H9 (cell line): ENCODE data around the gene CD248. TPM values are rescaled to one million over a fixed set of nuclear protein-coding genes. Genes with fewer than 3 reads are reported as not detected.
A peak's percentile ranks its signal among the peaks of the same experiment; 100 is the strongest.

Experiments
- DNase-seq: peaks from one replicate; pipeline ENCODE4 v3.0.0-alpha.2; 2017
- H2AFZ ChIP-seq: one replicate; pipeline ENCODE4 v1.6.1; 2013; ENCODE audit warnings: mild to moderate bottlenecking, low read length, control low read depth, moderate library complexity
- H2AK5ac ChIP-seq: 2 replicates; pipeline ENCODE4 v1.6.1; 2013; ENCODE audit warnings: low read length, control low read depth, mixed read lengths; ENCODE audit not compliant: insufficient read length
- H2BK120ac ChIP-seq: one replicate; pipeline ENCODE4 v1.6.1; 2013; ENCODE audit warnings: low read depth, mild to moderate bottlenecking, low read length, control low read depth, inconsistent platforms; ENCODE audit not compliant: poor library complexity, severe bottlenecking
- H2BK12ac ChIP-seq: 2 replicates; pipeline ENCODE4 v1.6.1; 2013; ENCODE audit warnings: low read length, control low read depth, mixed read lengths, low read depth; ENCODE audit not compliant: insufficient read length
- H2BK15ac ChIP-seq: 2 replicates; pipeline ENCODE4 v1.6.1; 2013; ENCODE audit warnings: low read depth, low read length, control low read depth
- H2BK20ac ChIP-seq: one replicate; pipeline ENCODE4 v1.6.1; 2013; ENCODE audit warnings: low read depth, mild to moderate bottlenecking, low read length, control low read depth, inconsistent platforms; ENCODE audit not compliant: poor library complexity, severe bottlenecking
- H2BK5ac ChIP-seq: 2 replicates; pipeline ENCODE4 v1.6.1; 2013; ENCODE audit warnings: low read length, control low read depth, mixed read lengths; ENCODE audit not compliant: insufficient read length
- H3K14ac ChIP-seq: 2 replicates; pipeline ENCODE4 v1.6.1; 2013; ENCODE audit warnings: low read length, control low read depth; ENCODE audit not compliant: insufficient read depth
- H3K18ac ChIP-seq: 2 replicates; pipeline ENCODE4 v1.6.1; 2013; ENCODE audit warnings: low read depth, mild to moderate bottlenecking, mixed read lengths, low read length, control low read depth; ENCODE audit not compliant: insufficient read length
- H3K23ac ChIP-seq: 2 replicates; pipeline ENCODE4 v1.6.1; 2013; ENCODE audit warnings: low read length, control low read depth, mixed read lengths, low read depth; ENCODE audit not compliant: insufficient read length
- H3K23me2 ChIP-seq: 2 replicates; pipeline ENCODE4 v1.6.1; 2013; ENCODE audit warnings: low read depth, mild to moderate bottlenecking, mixed read lengths, low read length, control low read depth; ENCODE audit not compliant: insufficient read length, poor library complexity, severe bottlenecking
- H3K27ac ChIP-seq: 2 replicates; pipeline ENCODE4 v1.5.1; 2013; ENCODE audit warnings: low read length, control low read depth, mixed read lengths, low read depth; ENCODE audit not compliant: insufficient read length
- H3K27me3 ChIP-seq: 2 replicates; pipeline ENCODE4 v1.6.1; 2013; ENCODE audit warnings: low read length, control low read depth, inconsistent platforms; ENCODE audit not compliant: insufficient read depth
- H3K4ac ChIP-seq: 2 replicates; pipeline ENCODE4 v1.6.1; 2013; ENCODE audit warnings: low read depth, mild to moderate bottlenecking, control low read depth, inconsistent platforms, low read length, moderate library complexity
- H3K4me1 ChIP-seq: 2 replicates; pipeline ENCODE4 v1.6.1; 2013; ENCODE audit warnings: low read length, control low read depth, inconsistent platforms; ENCODE audit not compliant: insufficient read depth
- H3K4me2 ChIP-seq: 2 replicates; pipeline ENCODE4 v1.6.1; 2013; ENCODE audit warnings: low read length, control low read depth, mixed read lengths; ENCODE audit not compliant: insufficient read length, insufficient read depth
- H3K56ac ChIP-seq: 2 replicates; pipeline ENCODE4 v1.6.1; 2013; ENCODE audit warnings: low read depth, mild to moderate bottlenecking, mixed read lengths, low read length, control low read depth; ENCODE audit not compliant: insufficient read length
- H3K79me1 ChIP-seq: 2 replicates; pipeline ENCODE4 v1.6.1; 2013; ENCODE audit warnings: low read depth, mild to moderate bottlenecking, moderate library complexity, low read length, control low read depth, inconsistent platforms; ENCODE audit not compliant: insufficient read depth, poor library complexity, severe bottlenecking
- H3K79me2 ChIP-seq: 2 replicates; pipeline ENCODE4 v1.6.1; 2013; ENCODE audit warnings: low read length, control low read depth, inconsistent platforms; ENCODE audit not compliant: insufficient read depth
- H3K9ac ChIP-seq: 2 replicates; pipeline ENCODE4 v1.6.1; 2013; ENCODE audit warnings: low read length, control low read depth, mixed read lengths; ENCODE audit not compliant: insufficient read length; ENCODE audit errors: extremely low read depth
- H3K9me3 ChIP-seq: one replicate; pipeline ENCODE4 v1.6.1; 2013; ENCODE audit warnings: low read depth, low read length, inconsistent platforms; ENCODE audit not compliant: control insufficient read depth
- H3T11ph ChIP-seq: one replicate; pipeline ENCODE4 v1.6.1; 2013; ENCODE audit warnings: mild to moderate bottlenecking, low read length, control low read depth, inconsistent platforms
- H4K20me1 ChIP-seq: one replicate; pipeline ENCODE4 v1.6.1; 2013; ENCODE audit not compliant: control insufficient read depth, insufficient read length, insufficient read depth
- H4K5ac ChIP-seq: 2 replicates; pipeline ENCODE4 v1.6.1; 2013; ENCODE audit warnings: low read depth, mild to moderate bottlenecking, mixed read lengths, low read length, control low read depth; ENCODE audit not compliant: insufficient read length
- H4K8ac ChIP-seq: replicated peaks from 2 replicates; pipeline ENCODE4 v1.6.1; 2013; ENCODE audit warnings: low read length, control low read depth, mixed read lengths, low read depth; ENCODE audit not compliant: insufficient read length
- H4K91ac ChIP-seq: 2 replicates; pipeline ENCODE4 v1.6.1; 2013; ENCODE audit warnings: low read depth, mild to moderate bottlenecking, moderate library complexity, mixed read lengths, low read length, control low read depth; ENCODE audit not compliant: insufficient read length
- H3K27ac Mint-ChIP-seq, 3 experiments: 2 replicates in 2 of 3; 3 replicates in 1 of 3; pipeline ENCODE4 v1.8.0; 2020 to 2021; ENCODE audit warnings: mixed read lengths in 3 of 3, mild to moderate bottlenecking in 1 of 3, moderate library complexity in 1 of 3
- H3K27me3 Mint-ChIP-seq: 2 replicates; pipeline ENCODE4 v1.8.0; 2021; ENCODE audit warnings: low read depth, mild to moderate bottlenecking, moderate library complexity, mixed read lengths
- H3K36me3 Mint-ChIP-seq, 3 experiments: 2 replicates in 2 of 3; 3 replicates in 1 of 3; pipeline ENCODE4 v1.8.0; 2020 to 2021; ENCODE audit warnings: low read depth in 3 of 3, mixed read lengths in 3 of 3; ENCODE audit not compliant: insufficient read depth in 1 of 3
- H3K4me1 Mint-ChIP-seq, 2 experiments: 2 replicates each; pipeline ENCODE4 v1.8.0; 2020; ENCODE audit warnings: mixed read lengths in 2 of 2
- H3K4me3 Mint-ChIP-seq, 2 experiments: 2 replicates in 1 of 2; 3 replicates in 1 of 2; pipeline ENCODE4 v1.8.0; 2020 to 2021; ENCODE audit warnings: mild to moderate bottlenecking in 2 of 2, mixed read lengths in 2 of 2, moderate library complexity in 1 of 2
- H3K9me3 Mint-ChIP-seq, 2 experiments: 2 replicates in 1 of 2; 3 replicates in 1 of 2; pipeline ENCODE4 v1.8.0; 2020; ENCODE audit warnings: mild to moderate bottlenecking in 2 of 2, mixed read lengths in 2 of 2, moderate library complexity in 1 of 2
- WGBS: extraction: QIAGEN DNeasy Blood & Tissue Kit; methylation state at CpG from one replicate; pipeline ENCODE4 v1.1.7; 2013; ENCODE audit warnings: missing lambda C conversion rate, low lambda C conversion rate, mixed read lengths; ENCODE audit not compliant: insufficient read length; ENCODE audit errors: extremely low coverage; 5-methylcytosine and 5-hydroxymethylcytosine counted together
- total RNA-seq: library from RNA; stranded (reverse); gene quantifications from 2 replicates; pipeline ENCODE4 v1.2.1, GENCODE V29; 2021
- TF ChIP-seq, protein P1 (sequence below): fragments of 200-600 bp; sonication (generic); conservative IDR thresholded peaks from 3 replicates; pipeline ENCODE4 v1.8.0; 2021; ENCODE audit warnings: antibody characterized with exemption, mild to moderate bottlenecking

Gene CD248
- total RNA-seq, 1 experiment from 2014 or later, result 1.5 TPM

DNA sequence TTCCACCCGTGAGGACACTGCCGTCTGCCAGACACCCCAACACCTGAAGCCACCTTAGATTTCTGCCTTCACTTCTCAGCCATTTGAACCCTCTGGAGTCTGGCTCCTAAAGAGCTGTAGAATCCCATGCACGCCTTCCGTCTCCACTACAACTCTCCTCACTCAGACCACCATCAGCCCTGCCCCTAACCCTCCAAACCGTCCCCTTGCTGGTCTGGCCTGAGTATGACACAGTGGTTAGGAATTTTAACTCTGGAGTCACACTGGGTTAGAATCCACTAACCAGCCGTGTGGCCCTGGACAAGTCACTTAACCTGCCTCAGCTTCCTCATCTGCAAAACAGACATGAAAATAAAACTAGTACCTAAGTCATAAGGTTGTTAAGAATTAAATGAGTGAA is 35.8 kb downstream of the CD248 start:
- H3K27ac ChIP-seq, result no peak overlapping the region
- H2BK15ac ChIP-seq, result no peak overlapping the region
- WGBS, result no CpG with 5 or more reads among the region's 6 CpGs
- no peaks in the 10 kb centered on the region for H3K9me3 Mint-ChIP-seq
- H3K4me1 Mint-ChIP-seq, result peaks cover 26 to 29% of the 10 kb centered on the region in 2 experiments
- no peak overlapping the region for H3K14ac ChIP-seq
- peaks cover 0 to 15% (median 9%) of the 10 kb centered on the region in 3 experiments; a peak in 5 of 7 replicates for H3K36me3 Mint-ChIP-seq
- no peak overlapping the region for H4K91ac ChIP-seq
- H2AFZ ChIP-seq, result no peak overlapping the region
- H3T11ph ChIP-seq, result no peak overlapping the region
- H3K18ac ChIP-seq, result no peak overlapping the region
- no peaks in the 10 kb centered on the region for H3K27me3 ChIP-seq
- H3K23ac ChIP-seq, result no peak overlapping the region
- H2BK120ac ChIP-seq, result no peak overlapping the region
- no peak overlapping the region for H3K9ac ChIP-seq
- H3K4me1 ChIP-seq, result no peaks in the 10 kb centered on the region
- H3K4me3 Mint-ChIP-seq, result peak overlapping the region in 1 of 2 experiments; percentile 44; a peak in 2 of 5 replicates
- no peaks in the 10 kb centered on the region for H3K79me2 ChIP-seq
- peaks cover 23% of the 10 kb centered on the region for H3K27me3 Mint-ChIP-seq
- H4K8ac ChIP-seq, result no peak overlapping the region
- H4K5ac ChIP-seq, result no peak overlapping the region
- H4K20me1 ChIP-seq, result no peaks in the 10 kb centered on the region
- TF ChIP-seq, protein P1, sequence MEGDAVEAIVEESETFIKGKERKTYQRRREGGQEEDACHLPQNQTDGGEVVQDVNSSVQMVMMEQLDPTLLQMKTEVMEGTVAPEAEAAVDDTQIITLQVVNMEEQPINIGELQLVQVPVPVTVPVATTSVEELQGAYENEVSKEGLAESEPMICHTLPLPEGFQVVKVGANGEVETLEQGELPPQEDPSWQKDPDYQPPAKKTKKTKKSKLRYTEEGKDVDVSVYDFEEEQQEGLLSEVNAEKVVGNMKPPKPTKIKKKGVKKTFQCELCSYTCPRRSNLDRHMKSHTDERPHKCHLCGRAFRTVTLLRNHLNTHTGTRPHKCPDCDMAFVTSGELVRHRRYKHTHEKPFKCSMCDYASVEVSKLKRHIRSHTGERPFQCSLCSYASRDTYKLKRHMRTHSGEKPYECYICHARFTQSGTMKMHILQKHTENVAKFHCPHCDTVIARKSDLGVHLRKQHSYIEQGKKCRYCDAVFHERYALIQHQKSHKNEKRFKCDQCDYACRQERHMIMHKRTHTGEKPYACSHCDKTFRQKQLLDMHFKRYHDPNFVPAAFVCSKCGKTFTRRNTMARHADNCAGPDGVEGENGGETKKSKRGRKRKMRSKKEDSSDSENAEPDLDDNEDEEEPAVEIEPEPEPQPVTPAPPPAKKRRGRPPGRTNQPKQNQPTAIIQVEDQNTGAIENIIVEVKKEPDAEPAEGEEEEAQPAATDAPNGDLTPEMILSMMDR, result no peak
- H3K56ac ChIP-seq, result no peak overlapping the region
- no peaks in the 10 kb centered on the region for H3K9me3 ChIP-seq
- H2BK12ac ChIP-seq, result no peak overlapping the region
- H3K27ac Mint-ChIP-seq, result no peak overlapping the region
- H3K4me2 ChIP-seq, result no peak overlapping the region
- H2BK5ac ChIP-seq, result no peak overlapping the region
- H3K4ac ChIP-seq, result no peak overlapping the region
- no peaks in the 10 kb centered on the region for H3K79me1 ChIP-seq
- no peak overlapping the region for H2BK20ac ChIP-seq
- no peak for DNase-seq
- no peaks in the 10 kb centered on the region for H3K23me2 ChIP-seq
- H2AK5ac ChIP-seq, result no peak overlapping the region
